H9 (cell line): ENCODE data around the gene VDAC2. TPM values are rescaled to one million over a fixed set of nuclear protein-coding genes. Genes with fewer than 3 reads are reported as not detected.
A peak's percentile ranks its signal among the peaks of the same experiment; 100 is the strongest.

Experiments used
- DNase-seq: peaks from one replicate; pipeline ENCODE4 v3.0.0-alpha.2; 2017
- H2AFZ ChIP-seq: one replicate; pipeline ENCODE4 v1.6.1; 2013; ENCODE audit warnings: mild to moderate bottlenecking, low read length, control low read depth, moderate library complexity
- H2AK5ac ChIP-seq: 2 replicates; pipeline ENCODE4 v1.6.1; 2013; ENCODE audit warnings: low read length, control low read depth, mixed read lengths; ENCODE audit not compliant: insufficient read length
- H2BK120ac ChIP-seq: one replicate; pipeline ENCODE4 v1.6.1; 2013; ENCODE audit warnings: low read depth, mild to moderate bottlenecking, low read length, control low read depth, inconsistent platforms; ENCODE audit not compliant: poor library complexity, severe bottlenecking
- H2BK12ac ChIP-seq: 2 replicates; pipeline ENCODE4 v1.6.1; 2013; ENCODE audit warnings: low read length, control low read depth, mixed read lengths, low read depth; ENCODE audit not compliant: insufficient read length
- H2BK15ac ChIP-seq: 2 replicates; pipeline ENCODE4 v1.6.1; 2013; ENCODE audit warnings: low read depth, low read length, control low read depth
- H2BK20ac ChIP-seq: one replicate; pipeline ENCODE4 v1.6.1; 2013; ENCODE audit warnings: low read depth, mild to moderate bottlenecking, low read length, control low read depth, inconsistent platforms; ENCODE audit not compliant: poor library complexity, severe bottlenecking
- H2BK5ac ChIP-seq: 2 replicates; pipeline ENCODE4 v1.6.1; 2013; ENCODE audit warnings: low read length, control low read depth, mixed read lengths; ENCODE audit not compliant: insufficient read length
- H3K14ac ChIP-seq: 2 replicates; pipeline ENCODE4 v1.6.1; 2013; ENCODE audit warnings: low read length, control low read depth; ENCODE audit not compliant: insufficient read depth
- H3K18ac ChIP-seq: 2 replicates; pipeline ENCODE4 v1.6.1; 2013; ENCODE audit warnings: low read depth, mild to moderate bottlenecking, mixed read lengths, low read length, control low read depth; ENCODE audit not compliant: insufficient read length
- H3K23ac ChIP-seq: 2 replicates; pipeline ENCODE4 v1.6.1; 2013; ENCODE audit warnings: low read length, control low read depth, mixed read lengths, low read depth; ENCODE audit not compliant: insufficient read length
- H3K23me2 ChIP-seq: 2 replicates; pipeline ENCODE4 v1.6.1; 2013; ENCODE audit warnings: low read depth, mild to moderate bottlenecking, mixed read lengths, low read length, control low read depth; ENCODE audit not compliant: insufficient read length, poor library complexity, severe bottlenecking
- H3K27ac ChIP-seq: 2 replicates; pipeline ENCODE4 v1.5.1; 2013; ENCODE audit warnings: low read length, control low read depth, mixed read lengths, low read depth; ENCODE audit not compliant: insufficient read length
- H3K27me3 ChIP-seq: 2 replicates; pipeline ENCODE4 v1.6.1; 2013; ENCODE audit warnings: low read length, control low read depth, inconsistent platforms; ENCODE audit not compliant: insufficient read depth
- H3K4ac ChIP-seq: 2 replicates; pipeline ENCODE4 v1.6.1; 2013; ENCODE audit warnings: low read depth, mild to moderate bottlenecking, control low read depth, inconsistent platforms, low read length, moderate library complexity
- H3K4me1 ChIP-seq: 2 replicates; pipeline ENCODE4 v1.6.1; 2013; ENCODE audit warnings: low read length, control low read depth, inconsistent platforms; ENCODE audit not compliant: insufficient read depth
- H3K4me2 ChIP-seq: 2 replicates; pipeline ENCODE4 v1.6.1; 2013; ENCODE audit warnings: low read length, control low read depth, mixed read lengths; ENCODE audit not compliant: insufficient read length, insufficient read depth
- H3K56ac ChIP-seq: 2 replicates; pipeline ENCODE4 v1.6.1; 2013; ENCODE audit warnings: low read depth, mild to moderate bottlenecking, mixed read lengths, low read length, control low read depth; ENCODE audit not compliant: insufficient read length
- H3K79me1 ChIP-seq: 2 replicates; pipeline ENCODE4 v1.6.1; 2013; ENCODE audit warnings: low read depth, mild to moderate bottlenecking, moderate library complexity, low read length, control low read depth, inconsistent platforms; ENCODE audit not compliant: insufficient read depth, poor library complexity, severe bottlenecking
- H3K79me2 ChIP-seq: 2 replicates; pipeline ENCODE4 v1.6.1; 2013; ENCODE audit warnings: low read length, control low read depth, inconsistent platforms; ENCODE audit not compliant: insufficient read depth
- H3K9ac ChIP-seq: 2 replicates; pipeline ENCODE4 v1.6.1; 2013; ENCODE audit warnings: low read length, control low read depth, mixed read lengths; ENCODE audit not compliant: insufficient read length; ENCODE audit errors: extremely low read depth
- H3K9me3 ChIP-seq: one replicate; pipeline ENCODE4 v1.6.1; 2013; ENCODE audit warnings: low read depth, low read length, inconsistent platforms; ENCODE audit not compliant: control insufficient read depth
- H3T11ph ChIP-seq: one replicate; pipeline ENCODE4 v1.6.1; 2013; ENCODE audit warnings: mild to moderate bottlenecking, low read length, control low read depth, inconsistent platforms
- H4K20me1 ChIP-seq: one replicate; pipeline ENCODE4 v1.6.1; 2013; ENCODE audit not compliant: control insufficient read depth, insufficient read length, insufficient read depth
- H4K5ac ChIP-seq: 2 replicates; pipeline ENCODE4 v1.6.1; 2013; ENCODE audit warnings: low read depth, mild to moderate bottlenecking, mixed read lengths, low read length, control low read depth; ENCODE audit not compliant: insufficient read length
- H4K8ac ChIP-seq: replicated peaks from 2 replicates; pipeline ENCODE4 v1.6.1; 2013; ENCODE audit warnings: low read length, control low read depth, mixed read lengths, low read depth; ENCODE audit not compliant: insufficient read length
- H4K91ac ChIP-seq: 2 replicates; pipeline ENCODE4 v1.6.1; 2013; ENCODE audit warnings: low read depth, mild to moderate bottlenecking, moderate library complexity, mixed read lengths, low read length, control low read depth; ENCODE audit not compliant: insufficient read length
- H3K27ac Mint-ChIP-seq, 3 experiments: 2 replicates in 2 of 3; 3 replicates in 1 of 3; pipeline ENCODE4 v1.8.0; 2020 to 2021; ENCODE audit warnings: mixed read lengths in 3 of 3, mild to moderate bottlenecking in 1 of 3, moderate library complexity in 1 of 3
- H3K27me3 Mint-ChIP-seq: 2 replicates; pipeline ENCODE4 v1.8.0; 2021; ENCODE audit warnings: low read depth, mild to moderate bottlenecking, moderate library complexity, mixed read lengths
- H3K36me3 Mint-ChIP-seq, 3 experiments: 2 replicates in 2 of 3; 3 replicates in 1 of 3; pipeline ENCODE4 v1.8.0; 2020 to 2021; ENCODE audit warnings: low read depth in 3 of 3, mixed read lengths in 3 of 3; ENCODE audit not compliant: insufficient read depth in 1 of 3
- H3K4me1 Mint-ChIP-seq, 2 experiments: 2 replicates each; pipeline ENCODE4 v1.8.0; 2020; ENCODE audit warnings: mixed read lengths in 2 of 2
- H3K4me3 Mint-ChIP-seq, 2 experiments: 2 replicates in 1 of 2; 3 replicates in 1 of 2; pipeline ENCODE4 v1.8.0; 2020 to 2021; ENCODE audit warnings: mild to moderate bottlenecking in 2 of 2, mixed read lengths in 2 of 2, moderate library complexity in 1 of 2
- H3K9me3 Mint-ChIP-seq, 2 experiments: 2 replicates in 1 of 2; 3 replicates in 1 of 2; pipeline ENCODE4 v1.8.0; 2020; ENCODE audit warnings: mild to moderate bottlenecking in 2 of 2, mixed read lengths in 2 of 2, moderate library complexity in 1 of 2
- CTCF ChIP-seq: fragments of 200-600 bp; sonication (generic); conservative IDR thresholded peaks from 3 replicates; pipeline ENCODE4 v1.8.0; 2021; ENCODE audit warnings: antibody characterized with exemption, mild to moderate bottlenecking
- WGBS: extraction: QIAGEN DNeasy Blood & Tissue Kit; methylation state at CpG from one replicate; pipeline ENCODE4 v1.1.7; 2013; ENCODE audit warnings: missing lambda C conversion rate, low lambda C conversion rate, mixed read lengths; ENCODE audit not compliant: insufficient read length; ENCODE audit errors: extremely low coverage; 5-methylcytosine and 5-hydroxymethylcytosine counted together
- total RNA-seq: library from RNA; stranded (reverse); gene quantifications from 2 replicates; pipeline ENCODE4 v1.2.1, GENCODE V29; 2021

The VDAC2 gene
- total RNA-seq, 1 experiment from 2014 or later = 271 TPM

- no peaks in the 10 kb centered on the region for H3K79me1 ChIP-seq
- Mint-ChIP-seq H3K9me3 (no peaks in the 10 kb centered on the region), H3K4me1 (peaks cover 27 to 31% of the 10 kb centered on the region in 2 experiments), H3K4me3 (no peak overlapping the region; a peak in 1 of 5 replicates), H3K27ac (peak overlapping the region in 1 of 3 experiments; percentile 82; a peak in 3 of 7 replicates), H3K27me3 (no peaks in the 10 kb centered on the region), H3K36me3 (peaks cover 30 to 55% (median 50%) of the 10 kb centered on the region in 3 experiments)
- H2BK20ac ChIP-seq = no peak overlapping the region
- H3K23ac ChIP-seq = no peak overlapping the region
- H4K91ac ChIP-seq = no peak overlapping the region
- H2BK5ac ChIP-seq = no peak overlapping the region
- no peak for DNase-seq
- 100% methylated on average over 1 of the region's 4 CpGs for WGBS
- no peak overlapping the region for H3K14ac ChIP-seq
- no peak overlapping the region for H4K8ac ChIP-seq
- H3K56ac ChIP-seq = no peak overlapping the region
- no peaks in the 10 kb centered on the region for H4K20me1 ChIP-seq
- H3K27me3 ChIP-seq = no peaks in the 10 kb centered on the region
- no peak overlapping the region for H4K5ac ChIP-seq
- no peak overlapping the region for H2BK15ac ChIP-seq
- H3K79me2 ChIP-seq = peaks cover 3% of the 10 kb centered on the region; the same call in 1 of the 2 replicates
- no peak overlapping the region for H2AFZ ChIP-seq
- no peak overlapping the region for H3K18ac ChIP-seq
- H3K4ac ChIP-seq = no peak overlapping the region
- no peak overlapping the region for H3K9ac ChIP-seq
- peaks cover 17% of the 10 kb centered on the region for H3K23me2 ChIP-seq
- H3K4me1 ChIP-seq = no peaks in the 10 kb centered on the region; the same call in 1 of the 2 replicates
- no peak overlapping the region for H2BK12ac ChIP-seq
- H3K27ac ChIP-seq = no peak overlapping the region
- H2AK5ac ChIP-seq = no peak overlapping the region
- no peaks in the 10 kb centered on the region for H3K9me3 ChIP-seq
- no peak overlapping the region for H3K4me2 ChIP-seq
- no peak overlapping the region for H3T11ph ChIP-seq
- TF ChIP-seq CTCF = no peak
- no peak overlapping the region for H2BK120ac ChIP-seq
Measured at GRCh38 chr10:75231672-75232581, 21.3 kb downstream of the VDAC2 start.
